Measurements from ENCODE around the gene VGLL3. TPM values are rescaled to one million over a fixed set of nuclear protein-coding genes. Genes with fewer than 3 reads are reported as not detected.

VGLL3 gene
- total and polyA plus RNA-seq, 2 donors (not counting 1 experiment from before 2014, with no cell fraction given): not detected

GRCh38 chr3:86968244-86968932, 22.6 kb downstream of the VGLL3 start:
- H3K4me2 ChIP-seq (replicated peaks; ENCODE audit: low read depth, low read length, poor library complexity, severe bottlenecking): no peak overlapping the region
- H3K36me3 ChIP-seq (replicated peaks in 1 of 2; ENCODE audit: control extremely low read depth in 1 of 2, control insufficient read depth in 1 of 2, extremely low read depth in 1 of 2, insufficient read depth in 2 of 2, low read length in 1 of 2): no peaks in the 10 kb centered on the region
- no peak overlapping the region for H3K27ac Mint-ChIP-seq
- no peak overlapping the region for H3K4me3 ChIP-seq (ENCODE audit: control extremely low read depth in 1 of 5, extremely low read depth in 1 of 5, insufficient read depth in 1 of 5, low read depth in 2 of 5, low read length in 4 of 5)
- no peaks in the 10 kb centered on the region for H3K9me3 Mint-ChIP-seq (ENCODE audit: insufficient read depth)
- no peak for DNase-seq
- H3K4me1 Mint-ChIP-seq: no peaks in the 10 kb centered on the region
- H2AFZ ChIP-seq (ENCODE audit: insufficient read depth, low read depth, low read length, poor library complexity, severe bottlenecking): no peak overlapping the region
- intact Hi-C loops (cut with micrococcal nuclease): no loop called here
- H4K20me1 ChIP-seq (ENCODE audit: control insufficient read depth, insufficient read depth, low read length, poor library complexity, severe bottlenecking): no peaks in the 10 kb centered on the region
- POLR2A ChIA-PET: no interaction called here
- no peak for ATAC-seq (ENCODE audit: low read depth)
- no peaks in the 10 kb centered on the region for H3K27me3 ChIP-seq (replicated peaks in 1 of 4; ENCODE audit: control extremely low read depth in 1 of 4, control insufficient read depth in 3 of 4, insufficient read depth in 4 of 4, low read length in 3 of 4)
- no peaks in the 10 kb centered on the region for H3K9me3 ChIP-seq (ENCODE audit: control extremely low read depth in 1 of 3, control insufficient read depth in 2 of 3, insufficient read depth in 1 of 3, low read length in 2 of 3)
- WGBS (ENCODE audit: insufficient coverage): 95% methylated on average over 7 of the region's 7 CpGs
- TF ChIP-seq EZH2 (IDR thresholded peaks at IDR 0.05; ENCODE audit: borderline replicate concordance, insufficient read depth, low read depth, low read length, poor library complexity, severe bottlenecking) (no peak), CTCF (IDR thresholded peaks at IDR 0.05) (no peak)
- no peaks in the 10 kb centered on the region for H3K4me1 ChIP-seq (ENCODE audit: control insufficient read depth in 2 of 2, insufficient read depth in 2 of 2, low read length in 2 of 2)
- no peak overlapping the region for H3K9ac ChIP-seq (ENCODE audit: low read length)
- CTCF ChIA-PET: no interaction called here
- no peaks in the 10 kb centered on the region for H3K27me3 Mint-ChIP-seq
- no peaks in the 10 kb centered on the region for H3K79me2 ChIP-seq (ENCODE audit: control insufficient read depth, insufficient read depth, low read length)
- no peak overlapping the region for H3K27ac ChIP-seq (ENCODE audit: low read length in 2 of 2)
- no peak overlapping the region for H3K4me3 Mint-ChIP-seq

- H3K9ac ChIP-seq (ENCODE audit: low read length): no peak overlapping the region
- H3K9me3 ChIP-seq (ENCODE audit: control extremely low read depth in 1 of 3, control insufficient read depth in 2 of 3, insufficient read depth in 1 of 3, low read length in 2 of 3): no peaks in the 10 kb centered on the region
- no peaks in the 10 kb centered on the region for H3K27me3 ChIP-seq (replicated peaks in 1 of 4; ENCODE audit: control extremely low read depth in 1 of 4, control insufficient read depth in 3 of 4, insufficient read depth in 4 of 4, low read length in 3 of 4)
- no peaks in the 10 kb centered on the region for H3K9me3 Mint-ChIP-seq (ENCODE audit: insufficient read depth)
- CTCF ChIA-PET: no interaction called here
- H3K79me2 ChIP-seq (ENCODE audit: control insufficient read depth, insufficient read depth, low read length): no peaks in the 10 kb centered on the region
- no peaks in the 10 kb centered on the region for H3K4me1 Mint-ChIP-seq
- H3K4me2 ChIP-seq (replicated peaks; ENCODE audit: low read depth, low read length, poor library complexity, severe bottlenecking): no peak overlapping the region
- H3K27me3 Mint-ChIP-seq: no peaks in the 10 kb centered on the region
- H3K4me3 Mint-ChIP-seq: no peak overlapping the region
- WGBS (ENCODE audit: insufficient coverage): 75% methylated on average over 2 of the region's 2 CpGs
- H3K36me3 ChIP-seq (replicated peaks in 1 of 2; ENCODE audit: control extremely low read depth in 1 of 2, control insufficient read depth in 1 of 2, extremely low read depth in 1 of 2, insufficient read depth in 2 of 2, low read length in 1 of 2): no peaks in the 10 kb centered on the region
- intact Hi-C loops (cut with micrococcal nuclease): no loop called here
- H4K20me1 ChIP-seq (ENCODE audit: control insufficient read depth, insufficient read depth, low read length, poor library complexity, severe bottlenecking): no peaks in the 10 kb centered on the region
- no peaks in the 10 kb centered on the region for H3K4me1 ChIP-seq (ENCODE audit: control insufficient read depth in 2 of 2, insufficient read depth in 2 of 2, low read length in 2 of 2)
- no peak overlapping the region for H3K4me3 ChIP-seq (ENCODE audit: control extremely low read depth in 1 of 5, extremely low read depth in 1 of 5, insufficient read depth in 1 of 5, low read depth in 2 of 5, low read length in 4 of 5)
- no peak overlapping the region for H3K27ac ChIP-seq (ENCODE audit: low read length in 2 of 2)
- no peak for DNase-seq
- ATAC-seq (ENCODE audit: low read depth): no peak
- POLR2A ChIA-PET: no interaction called here
- no peak overlapping the region for H2AFZ ChIP-seq (ENCODE audit: insufficient read depth, low read depth, low read length, poor library complexity, severe bottlenecking)
- TF ChIP-seq EZH2 (IDR thresholded peaks at IDR 0.05; ENCODE audit: borderline replicate concordance, insufficient read depth, low read depth, low read length, poor library complexity, severe bottlenecking): no peak
- TF ChIP-seq CTCF (IDR thresholded peaks at IDR 0.05): no peak
- H3K27ac Mint-ChIP-seq: no peak overlapping the region
Observed at GRCh38 chr3:86967062-86967461, 23.9 kb downstream of the VGLL3 start.
